SK-N-SH (cell line): ENCODE data around the gene HLA-DRB5. TPM values are rescaled to one million over a fixed set of nuclear protein-coding genes. Genes with fewer than 3 reads are reported as not detected.

ENCODE experiments used
- CTCF ChIA-PET: fragments of 300-600, 350-600 bp; formaldehyde crosslinking; extraction: SDS; loops from one replicate; lab custom pipeline; 2021; lab: Yijun Ruan, JAX
- POLR2A ChIA-PET: fragments of 350-600 bp; sonication (Branson Sonifier 250); formaldehyde crosslinking; extraction: SDS; loops from one replicate; lab custom pipeline; 2020; ENCODE audit warnings: antibody characterized with exemption, inconsistent platforms; lab: Yijun Ruan, JAX
- DNase-seq: peaks from one replicate; pipeline ENCODE4 v3.0.0; 2012
- H2AFZ ChIP-seq: fragments of 200-600 bp; sonication (generic); 2 replicates; pipeline ENCODE4 v1.8.1; 2016; ENCODE audit warnings: antibody characterized with exemption, mild to moderate bottlenecking, low read depth
- H3F3A ChIP-seq: fragments of 200-600 bp; sonication (generic); replicated peaks from 2 replicates; pipeline ENCODE3; 2016; ENCODE audit warnings: antibody characterized with exemption, mild to moderate bottlenecking; ENCODE audit not compliant: insufficient read depth
- H3K27ac ChIP-seq, 2 experiments: fragments of 200-500 bp in 1 of 2; fragments of 200-600 bp in 1 of 2; sonication (Bioruptor generic) in 1 of 2; sonication (generic), shearing (Covaris generic) in 1 of 2; 2 replicates each; pipeline versions ENCODE4 v1.5.1 to v1.6.1; 2014 to 2016; ENCODE audit warnings: low read depth in 2 of 2, inconsistent platforms in 1 of 2, low read length in 1 of 2, mild to moderate bottlenecking in 1 of 2, mixed read lengths in 1 of 2
- H3K27me3 ChIP-seq: fragments of 200-600 bp; sonication (generic), shearing (Covaris generic); 2 replicates; pipeline ENCODE4 v1.6.1; 2016; ENCODE audit warnings: mixed run types; ENCODE audit not compliant: insufficient read depth
- H3K36me3 ChIP-seq, 2 experiments: fragments of 200-500 bp in 1 of 2; fragments of 200-600 bp in 1 of 2; sonication (Bioruptor generic) in 1 of 2; sonication (generic) in 1 of 2; replicated peaks in 1 of 2; 2 replicates each; pipeline versions ENCODE3 to v1.5.1; 2014 to 2016; ENCODE audit warnings: low read length in 1 of 2, mild to moderate bottlenecking in 1 of 2; ENCODE audit not compliant: insufficient read depth in 2 of 2, control insufficient read depth in 1 of 2
- H3K4me1 ChIP-seq, 2 experiments: fragments of 200-500 bp in 1 of 2; fragments of 200-600 bp in 1 of 2; sonication (Bioruptor generic) in 1 of 2; sonication (generic), shearing (Covaris generic) in 1 of 2; 2 replicates each; pipeline versions ENCODE4 v1.5.1 to v1.6.1; 2014 to 2016; ENCODE audit warnings: low read depth in 1 of 2, low read length in 1 of 2, mixed run types in 1 of 2; ENCODE audit not compliant: insufficient read depth in 2 of 2, control insufficient read depth in 1 of 2
- H3K4me2 ChIP-seq: fragments of 200-600 bp; sonication (generic), shearing (Covaris generic); 2 replicates; pipeline ENCODE4 v1.6.1; 2017; ENCODE audit warnings: mixed run types
- H3K4me3 ChIP-seq, 2 experiments: fragments of 200-500 bp in 1 of 2; fragments of 200-600 bp in 1 of 2; sonication (Bioruptor generic) in 1 of 2; sonication (generic), shearing (Covaris generic) in 1 of 2; 2 replicates each; pipeline versions ENCODE4 v1.5.1 to v1.8.1; 2014 to 2016; ENCODE audit warnings: low read depth in 2 of 2, inconsistent platforms in 1 of 2, low read length in 1 of 2, mild to moderate bottlenecking in 1 of 2, mixed read lengths in 1 of 2, moderate library complexity in 1 of 2
- H3K79me2 ChIP-seq: fragments of 200-600 bp; sonication (generic); 2 replicates; pipeline ENCODE4 v1.8.1; 2017; ENCODE audit warnings: mild to moderate bottlenecking; ENCODE audit not compliant: insufficient read depth
- H3K9ac ChIP-seq: fragments of 200-600 bp; sonication (generic); 2 replicates; pipeline ENCODE4 v1.6.1; 2017; ENCODE audit warnings: mixed run types
- H3K9me2 ChIP-seq: fragments of 200-600 bp; sonication (generic); 2 replicates; pipeline ENCODE4 v1.6.1; 2017; ENCODE audit warnings: mixed run types
- H3K9me3 ChIP-seq: fragments of 200-600 bp; sonication (generic); 2 replicates; pipeline ENCODE4 v1.6.1; 2017; ENCODE audit warnings: mixed run types, mild to moderate bottlenecking, moderate library complexity
- H4K20me1 ChIP-seq: fragments of 200-600 bp; sonication (generic); 2 replicates; pipeline ENCODE4 v1.6.1; 2017; ENCODE audit warnings: mild to moderate bottlenecking, mixed run types; ENCODE audit not compliant: insufficient read depth
- CHD2 ChIP-seq: fragments of 150-350 bp; IDR thresholded peaks from 2 replicates; pipeline ENCODE4 v1.6.1; 2018; ENCODE audit warnings: low read length; ENCODE audit not compliant: partially characterized antibody
- FOXJ3 ChIP-seq: sonication (generic); formaldehyde crosslinking; IDR thresholded peaks from 2 replicates; pipeline ENCODE4 v1.5.1; 2020; ENCODE audit warnings: mild to moderate bottlenecking, missing genetic modification reagents
- GATA2 ChIP-seq: sonication (generic); formaldehyde crosslinking; IDR thresholded peaks from 2 replicates; pipeline ENCODE4 v1.5.0; 2020; ENCODE audit warnings: mild to moderate bottlenecking, missing genetic modification reagents
- POLR2AphosphoS5 ChIP-seq: IDR thresholded peaks from 2 replicates; pipeline ENCODE4 v1.6.1; 2012; ENCODE audit warnings: low read depth, low read length
- RCOR1 ChIP-seq: fragments of 150-350 bp; IDR thresholded peaks from 2 replicates; pipeline ENCODE4 v1.6.1; 2017; ENCODE audit warnings: antibody characterized with exemption, low read length
- REST ChIP-seq: IDR thresholded peaks from 2 replicates; pipeline ENCODE4 v1.6.1; 2012; ENCODE audit warnings: mild to moderate bottlenecking, low read depth, low read length, moderate library complexity
- RFX5 ChIP-seq: IDR thresholded peaks from 2 replicates; pipeline ENCODE4 v1.6.1; 2012; ENCODE audit warnings: mild to moderate bottlenecking, improper control_type of control experiment, low read length
- SIN3A ChIP-seq: IDR thresholded peaks from 2 replicates; pipeline ENCODE4 v1.6.1; 2012; ENCODE audit warnings: low read depth, mild to moderate bottlenecking, low read length, moderate library complexity, borderline replicate concordance
- TEAD4 ChIP-seq: IDR thresholded peaks from 2 replicates; pipeline ENCODE4 v1.4.0; 2012; ENCODE audit warnings: mild to moderate bottlenecking, borderline replicate concordance; ENCODE audit not compliant: insufficient read depth
- USF1 ChIP-seq: IDR thresholded peaks from 2 replicates; pipeline ENCODE4 v1.4.0; 2012; ENCODE audit warnings: low read depth, borderline replicate concordance
- WGBS: methylation state at CpG from one replicate; pipeline ENCODE4 v1.1.6; 2017; ENCODE audit warnings: low lambda C conversion rate; 5-methylcytosine and 5-hydroxymethylcytosine counted together
- polyA plus RNA-seq, 3 experiments: library from polyadenylated mRNA; depleted of rRNA; stranded (reverse); fragments of >200 nt; gene quantifications; 2 replicates each; pipeline ENCODE4 v1.2.3, GENCODE V29; 2012
- TF ChIP-seq, protein P1 (sequence below): IDR thresholded peaks from 2 replicates; pipeline ENCODE4 v1.4.0; 2012; ENCODE audit warnings: low read depth

Gene HLA-DRB5
- polyA plus RNA-seq, 1 of the 3 experiments (the other 2 are of a cell fraction) = not detected

GRCh38 chr6:32576250-32576649 lies 46.2 kb upstream of the HLA-DRB5 start:
- Histone ChIP-seq H3K9ac (no peak overlapping the region), H4K20me1 (no peaks in the 10 kb centered on the region), H2AFZ (no peak overlapping the region), H3F3A (no peaks in the 10 kb centered on the region), H3K4me1 (no peaks in the 10 kb centered on the region), H3K27me3 (no peaks in the 10 kb centered on the region), H3K9me2 (no peaks in the 10 kb centered on the region), H3K79me2 (no peaks in the 10 kb centered on the region), H3K4me3 (no peak overlapping the region), H3K9me3 (no peaks in the 10 kb centered on the region), H3K36me3 (no peaks in the 10 kb centered on the region), H3K4me2 (no peak overlapping the region), H3K27ac (no peak overlapping the region)
- no peak for DNase-seq
- 0% methylated on average over 1 of the region's 1 CpG for WGBS
- ChIA-PET CTCF (no interaction called here), POLR2A (no interaction called here)
- no peak for TF ChIP-seq TEAD4

GRCh38 chr6:32570363-32570905 lies 40.3 kb upstream of the HLA-DRB5 start:
- no peaks in the 10 kb centered on the region for H3K27me3 ChIP-seq
- POLR2A ChIA-PET = no interaction called here
- TF ChIP-seq, protein P1, sequence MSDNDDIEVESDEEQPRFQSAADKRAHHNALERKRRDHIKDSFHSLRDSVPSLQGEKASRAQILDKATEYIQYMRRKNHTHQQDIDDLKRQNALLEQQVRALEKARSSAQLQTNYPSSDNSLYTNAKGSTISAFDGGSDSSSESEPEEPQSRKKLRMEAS = no peak
- TF ChIP-seq RCOR1 (no peak), FOXJ3 (CRISPR knock-in tag) (no peak), POLR2AphosphoS5 (no peak), GATA2 (no peak), REST (no peak), USF1 (no peak), SIN3A (no peak), CHD2 (no peak), RFX5 (no peak)

More at GRCh38 chr6:32570363-32570905, 40.3 kb upstream of the HLA-DRB5 start:
- Histone ChIP-seq H3K9ac (no peak overlapping the region), H3K9me3 (no peaks in the 10 kb centered on the region), H3F3A (no peaks in the 10 kb centered on the region), H3K27ac (no peak overlapping the region), H3K36me3 (no peaks in the 10 kb centered on the region), H3K4me1 (no peaks in the 10 kb centered on the region), H3K9me2 (no peaks in the 10 kb centered on the region), H3K4me2 (no peak overlapping the region), H4K20me1 (no peaks in the 10 kb centered on the region), H3K4me3 (no peak overlapping the region), H3K79me2 (no peaks in the 10 kb centered on the region), H2AFZ (no peak overlapping the region)
- no peak for DNase-seq
- CTCF ChIA-PET = no interaction called here
- WGBS = 4% methylated on average over 2 of the region's 4 CpGs
